ENCODE results near the gene BBOX1.
"Not testable (repeated sequence)": the region's sequence is repeated elsewhere in the genome, so short reads cannot be mapped to it uniquely, and the experiment has no call there.

BBOX1 gene

GRCh38 chr11:27040302-27041115 is at the start of gene BBOX1:
Gene BBOX1 (plus strand): TSS chr11:27040815. CDS start chr11:27055431, 14,616 bp downstream.
- no peak within 1 kb of the TSS for H3K4me3 ChIP-seq (replicated peaks; ENCODE audit: low read depth, low read length)
- TF ChIP-seq CTCF (IDR thresholded peaks at IDR 0.05; ENCODE audit: low read length, missing control alignments): no peak
- peak; percentile 14 for DNase-seq (ENCODE audit: low read depth)

- no peak for TF ChIP-seq CTCF (IDR thresholded peaks at IDR 0.05; ENCODE audit: low read length, missing control alignments)
- peak; percentile 95 for DNase-seq (ENCODE audit: low read depth)
- H3K4me3 ChIP-seq (replicated peaks; ENCODE audit: low read depth, low read length): no peak overlapping the region
Observed at GRCh38 chr11:26992031-26992541, 48.5 kb upstream of the BBOX1 start.

GRCh38 chr11:26993965-26994457 is 46.6 kb upstream of the BBOX1 start, which contains the start of gene FIBIN:
Gene FIBIN (plus strand): TSS chr11:26994112. CDS start chr11:26994527, 415 bp downstream.
- peak; percentile 5 for TF ChIP-seq CTCF (IDR thresholded peaks at IDR 0.05; ENCODE audit: low read length, missing control alignments)
- peak within 1 kb of the TSS; percentile 66 for H3K4me3 ChIP-seq (replicated peaks; ENCODE audit: low read depth, low read length)

GRCh38 chr11:26994631-26995095 is 46.0 kb upstream of the BBOX1 start:
- H3K4me3 ChIP-seq (replicated peaks; ENCODE audit: low read depth, low read length): peak overlapping the region; percentile 66
- no peak for DNase-seq (ENCODE audit: low read depth)
- no peak for TF ChIP-seq CTCF (IDR thresholded peaks at IDR 0.05; ENCODE audit: low read length, missing control alignments)

More at GRCh38 chr11:26993965-26994457, 46.6 kb upstream of the BBOX1 start, which contains the start of gene FIBIN:
- DNase-seq (ENCODE audit: low read depth): peak; percentile 83

GRCh38 chr11:26995701-26996460 is 44.7 kb upstream of the BBOX1 start:
- H3K4me3 ChIP-seq (replicated peaks; ENCODE audit: low read depth, low read length): peak overlapping the region; percentile 66
- DNase-seq (ENCODE audit: low read depth): peak; percentile 52
- TF ChIP-seq CTCF (IDR thresholded peaks at IDR 0.05; ENCODE audit: low read length, missing control alignments): no peak

GRCh38 chr11:26997378-26997777 is 43.2 kb upstream of the BBOX1 start:
- DNase-seq (ENCODE audit: low read depth): no peak
- no peak overlapping the region for H3K4me3 ChIP-seq (replicated peaks; ENCODE audit: low read depth, low read length)
- TF ChIP-seq CTCF (IDR thresholded peaks at IDR 0.05; ENCODE audit: low read length, missing control alignments): no peak

- not testable (repeated sequence) for DNase-seq (ENCODE audit: low read depth); H3K4me3 ChIP-seq (replicated peaks; ENCODE audit: low read depth, low read length)
Observed at GRCh38 chr11:27001136-27001730, 39.4 kb upstream of the BBOX1 start.
